Measurements from ENCODE around the gene RAB11FIP4.

- TF ChIP-seq, protein P1, sequence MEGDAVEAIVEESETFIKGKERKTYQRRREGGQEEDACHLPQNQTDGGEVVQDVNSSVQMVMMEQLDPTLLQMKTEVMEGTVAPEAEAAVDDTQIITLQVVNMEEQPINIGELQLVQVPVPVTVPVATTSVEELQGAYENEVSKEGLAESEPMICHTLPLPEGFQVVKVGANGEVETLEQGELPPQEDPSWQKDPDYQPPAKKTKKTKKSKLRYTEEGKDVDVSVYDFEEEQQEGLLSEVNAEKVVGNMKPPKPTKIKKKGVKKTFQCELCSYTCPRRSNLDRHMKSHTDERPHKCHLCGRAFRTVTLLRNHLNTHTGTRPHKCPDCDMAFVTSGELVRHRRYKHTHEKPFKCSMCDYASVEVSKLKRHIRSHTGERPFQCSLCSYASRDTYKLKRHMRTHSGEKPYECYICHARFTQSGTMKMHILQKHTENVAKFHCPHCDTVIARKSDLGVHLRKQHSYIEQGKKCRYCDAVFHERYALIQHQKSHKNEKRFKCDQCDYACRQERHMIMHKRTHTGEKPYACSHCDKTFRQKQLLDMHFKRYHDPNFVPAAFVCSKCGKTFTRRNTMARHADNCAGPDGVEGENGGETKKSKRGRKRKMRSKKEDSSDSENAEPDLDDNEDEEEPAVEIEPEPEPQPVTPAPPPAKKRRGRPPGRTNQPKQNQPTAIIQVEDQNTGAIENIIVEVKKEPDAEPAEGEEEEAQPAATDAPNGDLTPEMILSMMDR (IDR thresholded peaks at IDR 0.05): no peak
- no peak for TF ChIP-seq POLR2A (IDR thresholded peaks at IDR 0.05)
Measured at GRCh38 chr17:31457391-31458234, 66.1 kb downstream of the RAB11FIP4 start.
